Right lobe of liver (tissue), 6 donors: Measurements from ENCODE around the gene REM1. TPM values are rescaled to one million over a fixed set of nuclear protein-coding genes. Genes with fewer than 3 reads are reported as not detected.

Experiments used
- ATAC-seq, 4 donors: fragments of 200-7000 bp; cut with Tn5 transposase; one replicate each; pipeline ENCODE4 v1.9.1; 2020; ENCODE audit warnings: mild to moderate bottlenecking in 4 of 4, moderate library complexity in 4 of 4
- DNase-seq, 3 donors: peaks; one replicate each; pipeline ENCODE4 v3.0.0-alpha.2; 2020
- H3K27ac ChIP-seq, 3 donors: fragments of 200-600 bp; one replicate each; pipeline ENCODE4 v1.8.0; 2022
- H3K27me3 ChIP-seq, 2 donors: fragments of 200-600 bp; one replicate each; pipeline ENCODE4 v1.8.0; 2022
- H3K36me3 ChIP-seq, 4 donors: fragments of 200-600 bp; sonication (generic) in 1 of 4; one replicate each; pipeline versions ENCODE4 v1.5.1 to v1.8.0; 2017 to 2022; ENCODE audit warnings: control low read depth in 1 of 4
- H3K4me1 ChIP-seq, 4 donors: fragments of 200-600 bp; sonication (generic) in 1 of 4; one replicate each; pipeline versions ENCODE4 v1.5.1 to v1.8.0; 2017 to 2022; ENCODE audit warnings: control low read depth in 1 of 4
- H3K4me3 ChIP-seq, 3 donors: fragments of 200-600 bp; one replicate each; pipeline ENCODE4 v1.8.0; 2022
- H3K9me3 ChIP-seq, 4 donors: fragments of 200-600 bp; sonication (generic) in 1 of 4; one replicate each; pipeline versions ENCODE4 v1.5.1 to v1.8.0; 2017 to 2022; ENCODE audit warnings: control low read depth in 1 of 4
- CTCF ChIP-seq, 4 donors: fragments of 200-600 bp in 3 of 4; fragments of 450-650 bp in 1 of 4; IDR thresholded peaks; one replicate each; pipeline versions ENCODE4 v1.5.1 to v1.8.0; 2016 to 2022; ENCODE audit warnings: antibody characterized with exemption in 4 of 4, mild to moderate bottlenecking in 2 of 4
- POLR2A ChIP-seq: fragments of 450-650 bp; IDR thresholded peaks from one replicate; pipeline ENCODE4 v1.6.1; 2017; ENCODE audit warnings: antibody characterized with exemption, mild to moderate bottlenecking
- WGBS: methylation state at CpG from one replicate; pipeline ENCODE4 v1.1.6; 2018; ENCODE audit warnings: low coverage, low lambda C conversion rate; ENCODE audit not compliant: insufficient coverage; ENCODE audit errors: missing lambda C conversion rate; 5-methylcytosine and 5-hydroxymethylcytosine counted together
- intact Hi-C, 2 donors: fragments of 100-400 bp; cut with DNase I; formaldehyde crosslinking; loops; one replicate each; pipeline versions ENCODE4 v1.11.2 to v1.14.1; 2022
- total RNA-seq, 6 experiments: library from RNA; depleted of rRNA in 2 of 6; stranded (reverse); fragments of >200 nt in 2 of 6; fragmentation: NEBNext Ultra II Directional in 3 of 6; extraction: Animal tissue kit (Norgen Biotek cat#: 25700) in 3 of 6; gene quantifications; one replicate each; pipeline versions ENCODE4 v1.1.0 to v1.2.4, GENCODE V29; 2016 to 2023
- donor health status: DM: no; HTN: yes; CAD: no.
- donor health status: DM: no; HTN: no; CAD: no.
- donor health status: DM: no; HTN: no; CAD: no.
- donor health status: DM: no; HTN: yes; CAD: no.
- donor health status: DM: no; HTN: yes; CAD: no.

Gene REM1
- total RNA-seq, 6 experiments from 2014 or later, result 0.12 to 1.0 (median 0.20) TPM; not detected in 1

DNA sequence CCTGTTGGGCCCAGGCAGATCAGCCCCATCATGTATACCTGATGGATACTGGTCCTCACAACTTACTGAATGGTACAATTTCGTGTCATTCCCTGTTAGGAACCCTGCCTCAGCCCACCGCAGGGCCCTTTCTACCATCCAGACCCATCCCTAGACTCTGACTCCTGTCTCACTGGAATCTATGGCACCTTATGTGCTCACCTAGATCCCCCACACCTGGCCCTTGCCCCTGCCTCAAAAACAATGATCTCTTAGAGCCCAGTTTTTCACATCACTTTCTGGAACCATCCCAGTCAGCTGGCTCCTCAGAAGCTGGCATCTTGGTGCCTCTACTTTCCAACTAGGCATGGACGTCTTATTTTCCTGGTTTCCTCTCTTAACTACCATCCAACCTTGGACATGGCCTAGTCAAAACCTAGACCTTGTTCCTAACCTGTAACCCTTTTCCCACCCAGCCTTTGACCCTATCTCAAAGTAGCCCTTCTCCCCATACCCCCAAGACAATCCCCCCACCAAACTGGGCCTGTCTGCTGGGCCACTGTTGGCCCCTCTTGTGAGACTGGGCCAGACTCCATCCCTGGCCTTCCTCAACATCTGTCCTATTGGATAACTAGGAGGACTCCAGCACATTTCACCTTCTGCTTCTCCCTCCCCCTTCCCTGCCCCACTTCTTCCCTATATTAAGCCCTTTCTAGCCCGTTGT lies 40.1 kb downstream of the REM1 start:
- Histone ChIP-seq H3K4me3 (peak overlapping the region; percentile 87 to 99 (median 98)), H3K36me3 (no peaks in the 10 kb centered on the region), H3K27me3 (no peaks in the 10 kb centered on the region), H3K9me3 (no peaks in the 10 kb centered on the region), H3K27ac (peak overlapping the region; percentile 47 to 76 (median 65)), H3K4me1 (peaks cover 0 to 30% (median 7%) of the 10 kb centered on the region in 4 donors)
- intact Hi-C loops, result no loop called here
- TF ChIP-seq POLR2A, result no peak
- no peak for TF ChIP-seq CTCF (IDR thresholded peaks at IDR 0.05)
- DNase-seq (no peak), ATAC-seq (no peak)
- WGBS, result 5% methylated on average over 4 of the region's 4 CpGs

- no peak for DNase-seq
- WGBS, result 37% methylated on average over 3 of the region's 3 CpGs
- TF ChIP-seq CTCF (IDR thresholded peaks at IDR 0.05) (no peak), POLR2A (no peak)
- ATAC-seq, result no peak
- Histone ChIP-seq H3K27me3 (no peaks in the 10 kb centered on the region), H3K4me3 (peak overlapping the region in 2 of 3 donors; percentile 98 to 99), H3K4me1 (peaks cover 0 to 30% (median 7%) of the 10 kb centered on the region in 4 donors), H3K9me3 (no peaks in the 10 kb centered on the region), H3K36me3 (no peaks in the 10 kb centered on the region), H3K27ac (no peak overlapping the region)
- intact Hi-C loops, result no loop called here
Observed at GRCh38 chr20:31515775-31516107, 40.7 kb downstream of the REM1 start.

GRCh38 chr20:31516166-31516565 lies 41.1 kb downstream of the REM1 start:
- no peaks in the 10 kb centered on the region for H3K27me3 ChIP-seq
- no peak for ATAC-seq
- DNase-seq, result no peak
- WGBS, result 95% methylated on average over 4 of the region's 4 CpGs
- H3K27ac ChIP-seq, result peak overlapping the region in 1 of 3 donors; percentile 37
- TF ChIP-seq POLR2A (no peak), CTCF (IDR thresholded peaks at IDR 0.05) (no peak)
- H3K9me3 ChIP-seq, result no peaks in the 10 kb centered on the region
- H3K4me3 ChIP-seq, result no peak overlapping the region
- H3K4me1 ChIP-seq, result peaks cover 0 to 30% (median 7%) of the 10 kb centered on the region in 4 donors
- intact Hi-C loops, result no loop called here
- H3K36me3 ChIP-seq, result no peaks in the 10 kb centered on the region

GRCh38 chr20:31516651-31517050 lies 41.6 kb downstream of the REM1 start:
- Histone ChIP-seq H3K36me3 (no peaks in the 10 kb centered on the region), H3K9me3 (no peaks in the 10 kb centered on the region), H3K4me1 (peaks cover 0 to 30% (median 7%) of the 10 kb centered on the region in 4 donors), H3K4me3 (no peak overlapping the region), H3K27me3 (no peaks in the 10 kb centered on the region), H3K27ac (peak overlapping the region in 1 of 3 donors; percentile 37)
- WGBS, result no CpG with 5 or more reads among the region's 2 CpGs
- intact Hi-C loops, result no loop called here
- ATAC-seq (no peak), DNase-seq (no peak)
- TF ChIP-seq POLR2A, result no peak
- no peak for TF ChIP-seq CTCF (IDR thresholded peaks at IDR 0.05)
